Fibroblast of upper back skin (primary cell): ENCODE results near the gene DBT.
"Not testable (repeated sequence)": the region's sequence is repeated elsewhere in the genome, so short reads cannot be mapped to it uniquely, and the experiment has no call there.

Source experiments
- DNase-seq: peaks from one replicate; pipeline ENCODE4 v3.0.0-alpha.2; 2013

The DBT gene

GRCh38 chr1:100249537-100250257 lies at the start of gene DBT:
Gene DBT (minus strand): TSS chr1:100249834. CDS start chr1:100249820, 14 bp downstream.
- peak; percentile 94 for DNase-seq

GRCh38 chr1:100298512-100298911 lies 48.9 kb upstream of the DBT start:
- DNase-seq = no peak

GRCh38 chr1:100296997-100297396 lies 47.4 kb upstream of the DBT start:
- DNase-seq = not testable (repeated sequence)

GRCh38 chr1:100296140-100296539 lies 46.5 kb upstream of the DBT start:
- no peak for DNase-seq

- no peak for DNase-seq
Measured at GRCh38 chr1:100292711-100293110, 43.1 kb upstream of the DBT start.

- DNase-seq = no peak
Measured at GRCh38 chr1:100290291-100290690, 40.7 kb upstream of the DBT start.

GRCh38 chr1:100287162-100287561 lies 37.5 kb upstream of the DBT start:
- DNase-seq = no peak

- DNase-seq = no peak
Measured at GRCh38 chr1:100284591-100284990, 35.0 kb upstream of the DBT start.

- DNase-seq = no peak
Measured at GRCh38 chr1:100279954-100280682, 30.5 kb upstream of the DBT start.

GRCh38 chr1:100279358-100279923 lies 29.8 kb upstream of the DBT start:
- no peak for DNase-seq

- no peak for DNase-seq
Measured at GRCh38 chr1:100277866-100278265, 28.2 kb upstream of the DBT start.

- no peak for DNase-seq
Measured at GRCh38 chr1:100268202-100268601, 18.6 kb upstream of the DBT start.

- no peak for DNase-seq
Measured at GRCh38 chr1:100267284-100267683, 17.6 kb upstream of the DBT start.

- no peak for DNase-seq
Measured at GRCh38 chr1:100266741-100267140, 17.1 kb upstream of the DBT start.

GRCh38 chr1:100265931-100266740 lies 16.5 kb upstream of the DBT start, which contains the start of gene RTCA:
Gene RTCA (plus strand): TSS chr1:100266216. CDS start chr1:100266376, 160 bp downstream.
- peak; percentile 95 for DNase-seq

- peak; percentile 25 for DNase-seq
Measured at GRCh38 chr1:100265562-100265930, 15.9 kb upstream of the DBT start.

GRCh38 chr1:100264081-100264480 lies 14.4 kb upstream of the DBT start:
- not testable (repeated sequence) for DNase-seq

- DNase-seq = no peak
Measured at GRCh38 chr1:100261686-100262085, 12.1 kb upstream of the DBT start.

- not testable (repeated sequence) for DNase-seq
Measured at GRCh38 chr1:100258427-100258826, 8.8 kb upstream of the DBT start.

GRCh38 chr1:100256273-100256672 lies 6.6 kb upstream of the DBT start:
- not testable (repeated sequence) for DNase-seq

GRCh38 chr1:100253552-100253951 lies 3.9 kb upstream of the DBT start:
- no peak for DNase-seq

- DNase-seq = no peak
Measured at GRCh38 chr1:100252901-100253300, 3.3 kb upstream of the DBT start.

- no peak for DNase-seq
Measured at GRCh38 chr1:100250807-100251206, 1.2 kb upstream of the DBT start.
